Esophagus muscularis mucosa (tissue), 3 donors: Measurements from ENCODE around the gene TMEM158.

Experiments
- POLR2A ChIP-seq: fragments of 450-650 bp; IDR thresholded peaks from one replicate; pipeline ENCODE4 v1.6.1; 2017; ENCODE audit warnings: antibody characterized with exemption, moderate library complexity, mild to moderate bottlenecking, low read depth
- TF ChIP-seq, protein P1 (sequence below), 3 experiments: fragments of 200-600 bp in 2 of 3; fragments of 450-650 bp in 1 of 3; sonication (generic) in 2 of 3; IDR thresholded peaks; one replicate each; pipeline ENCODE4 v1.5.1; 2017 to 2019; ENCODE audit warnings: antibody characterized with exemption in 3 of 3, mild to moderate bottlenecking in 2 of 3, moderate library complexity in 1 of 3

GRCh38 chr3:45179163-45179562 is 46.9 kb downstream of the TMEM158 start:
- TF ChIP-seq, protein P1, sequence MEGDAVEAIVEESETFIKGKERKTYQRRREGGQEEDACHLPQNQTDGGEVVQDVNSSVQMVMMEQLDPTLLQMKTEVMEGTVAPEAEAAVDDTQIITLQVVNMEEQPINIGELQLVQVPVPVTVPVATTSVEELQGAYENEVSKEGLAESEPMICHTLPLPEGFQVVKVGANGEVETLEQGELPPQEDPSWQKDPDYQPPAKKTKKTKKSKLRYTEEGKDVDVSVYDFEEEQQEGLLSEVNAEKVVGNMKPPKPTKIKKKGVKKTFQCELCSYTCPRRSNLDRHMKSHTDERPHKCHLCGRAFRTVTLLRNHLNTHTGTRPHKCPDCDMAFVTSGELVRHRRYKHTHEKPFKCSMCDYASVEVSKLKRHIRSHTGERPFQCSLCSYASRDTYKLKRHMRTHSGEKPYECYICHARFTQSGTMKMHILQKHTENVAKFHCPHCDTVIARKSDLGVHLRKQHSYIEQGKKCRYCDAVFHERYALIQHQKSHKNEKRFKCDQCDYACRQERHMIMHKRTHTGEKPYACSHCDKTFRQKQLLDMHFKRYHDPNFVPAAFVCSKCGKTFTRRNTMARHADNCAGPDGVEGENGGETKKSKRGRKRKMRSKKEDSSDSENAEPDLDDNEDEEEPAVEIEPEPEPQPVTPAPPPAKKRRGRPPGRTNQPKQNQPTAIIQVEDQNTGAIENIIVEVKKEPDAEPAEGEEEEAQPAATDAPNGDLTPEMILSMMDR (IDR thresholded peaks at IDR 0.05), result no peak
- no peak for TF ChIP-seq POLR2A
